Lower leg skin (tissue), 3 donors: ENCODE measurements around the gene ERF.

Experiments
- CTCF ChIP-seq, 3 donors: fragments of 450-650 bp; IDR thresholded peaks; one replicate each; pipeline ENCODE4 v1.5.1; 2016; ENCODE audit warnings: antibody characterized with exemption in 3 of 3, mild to moderate bottlenecking in 3 of 3, moderate library complexity in 2 of 3
- POLR2A ChIP-seq, 2 donors: fragments of 450-650 bp; IDR thresholded peaks; one replicate each; pipeline ENCODE4 v1.6.1; 2016 to 2017; ENCODE audit warnings: antibody characterized with exemption in 2 of 2, mild to moderate bottlenecking in 1 of 2, moderate library complexity in 1 of 2

GRCh38 chr19:42234364-42234763 is 20.6 kb downstream of the ERF start:
- TF ChIP-seq CTCF (IDR thresholded peaks at IDR 0.05) (no peak), POLR2A (IDR thresholded peaks at IDR 0.05) (no peak)
